Loucy (cell line): ENCODE measurements around the gene ZDHHC4.

Experiments used
- EZH2phosphoT487 ChIP-seq: fragments of 200-600 bp; IDR thresholded peaks from 2 replicates; pipeline ENCODE4 v1.6.1; 2018; ENCODE audit warnings: antibody characterized with exemption, mild to moderate bottlenecking, moderate library complexity, borderline replicate concordance
- TF ChIP-seq, protein P1 (sequence below): fragments of 200-600 bp; sonication (generic); conservative IDR thresholded peaks from 2 replicates; pipeline ENCODE4 v1.5.1; 2014; ENCODE audit warnings: mild to moderate bottlenecking, antibody characterized with exemption, low read length

- no peak for TF ChIP-seq EZH2phosphoT487
- TF ChIP-seq, protein P1, sequence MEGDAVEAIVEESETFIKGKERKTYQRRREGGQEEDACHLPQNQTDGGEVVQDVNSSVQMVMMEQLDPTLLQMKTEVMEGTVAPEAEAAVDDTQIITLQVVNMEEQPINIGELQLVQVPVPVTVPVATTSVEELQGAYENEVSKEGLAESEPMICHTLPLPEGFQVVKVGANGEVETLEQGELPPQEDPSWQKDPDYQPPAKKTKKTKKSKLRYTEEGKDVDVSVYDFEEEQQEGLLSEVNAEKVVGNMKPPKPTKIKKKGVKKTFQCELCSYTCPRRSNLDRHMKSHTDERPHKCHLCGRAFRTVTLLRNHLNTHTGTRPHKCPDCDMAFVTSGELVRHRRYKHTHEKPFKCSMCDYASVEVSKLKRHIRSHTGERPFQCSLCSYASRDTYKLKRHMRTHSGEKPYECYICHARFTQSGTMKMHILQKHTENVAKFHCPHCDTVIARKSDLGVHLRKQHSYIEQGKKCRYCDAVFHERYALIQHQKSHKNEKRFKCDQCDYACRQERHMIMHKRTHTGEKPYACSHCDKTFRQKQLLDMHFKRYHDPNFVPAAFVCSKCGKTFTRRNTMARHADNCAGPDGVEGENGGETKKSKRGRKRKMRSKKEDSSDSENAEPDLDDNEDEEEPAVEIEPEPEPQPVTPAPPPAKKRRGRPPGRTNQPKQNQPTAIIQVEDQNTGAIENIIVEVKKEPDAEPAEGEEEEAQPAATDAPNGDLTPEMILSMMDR: no peak
These were observed 54.4 kb downstream of the ZDHHC4 start for GRCh38 chr7:6631605-6632004.
